Dendritic cell treated with granulocyte-macrophage colony-stimulating factor and Interleukin-4, amounts not matched to agents 40 ng/mL and 50 ng/mL, for 4 days (primary cell): ENCODE results near the gene ATP8B4.

Experiments used
- H3K27ac Mint-ChIP-seq: one replicate; pipeline ENCODE4 v1.8.0; 2022; ENCODE audit warnings: mild to moderate bottlenecking, mixed read lengths
- H3K27me3 Mint-ChIP-seq: one replicate; pipeline ENCODE4 v1.8.0; 2022; ENCODE audit warnings: mild to moderate bottlenecking, mixed read lengths
- H3K36me3 Mint-ChIP-seq: one replicate; pipeline ENCODE4 v1.8.0; 2022; ENCODE audit warnings: low read depth, mixed read lengths
- H3K4me1 Mint-ChIP-seq: one replicate; pipeline ENCODE4 v1.8.0; 2022; ENCODE audit warnings: low read depth, mixed read lengths
- H3K4me3 Mint-ChIP-seq: one replicate; pipeline ENCODE4 v1.8.0; 2022; ENCODE audit warnings: mild to moderate bottlenecking, moderate library complexity, mixed read lengths
- H3K9me3 Mint-ChIP-seq: one replicate; pipeline ENCODE4 v1.8.0; 2022; ENCODE audit warnings: mixed read lengths
- intact Hi-C: fragments of 100-400 bp; cut with micrococcal nuclease; formaldehyde crosslinking; loops from one replicate; pipeline ENCODE4 v1.15.0; 2022

Gene ATP8B4

GRCh38 chr15:49827311-49827710 lies 291.7 kb downstream of the ATP8B4 start:
- Mint-ChIP-seq H3K9me3 (peaks cover 13% of the 10 kb centered on the region), H3K36me3 (peaks cover 9% of the 10 kb centered on the region), H3K4me1 (peaks cover 4% of the 10 kb centered on the region), H3K27me3 (no peaks in the 10 kb centered on the region), H3K27ac (no peak overlapping the region), H3K4me3 (no peak overlapping the region)
- intact Hi-C loops, result no loop called here

DNA sequence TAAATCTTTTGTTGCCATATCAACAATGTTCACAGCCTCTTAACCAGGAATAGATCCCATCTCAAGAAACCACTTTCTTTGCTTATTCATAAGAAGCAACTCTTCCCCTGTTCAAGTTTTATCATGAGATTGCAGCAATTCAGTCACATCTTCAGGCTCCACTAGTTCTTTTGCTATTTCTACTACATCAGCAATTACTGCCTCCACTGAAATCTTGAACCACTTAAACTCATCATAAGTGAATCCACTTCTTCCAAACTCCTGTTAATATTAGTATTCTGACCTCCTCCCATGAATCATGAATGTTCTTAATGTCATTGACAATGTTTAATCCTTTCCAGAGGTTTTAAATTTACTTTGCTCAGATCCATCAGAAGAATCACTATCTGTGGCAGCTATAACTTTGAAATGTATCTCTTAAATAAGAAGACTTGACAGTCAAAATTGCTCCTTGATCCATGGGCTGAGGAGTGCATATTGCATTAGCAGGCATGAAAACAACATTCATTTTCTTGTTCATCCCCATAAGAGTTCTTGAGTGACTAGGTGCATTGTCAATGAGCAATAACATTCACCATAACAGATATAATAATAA lies 292.3 kb downstream of the ATP8B4 start:
- Mint-ChIP-seq H3K4me1 (no peaks in the 10 kb centered on the region), H3K4me3 (no peak overlapping the region), H3K9me3 (peaks cover 13% of the 10 kb centered on the region), H3K36me3 (peaks cover 9% of the 10 kb centered on the region), H3K27ac (no peak overlapping the region), H3K27me3 (no peaks in the 10 kb centered on the region)
- intact Hi-C loops, result no loop called here

DNA sequence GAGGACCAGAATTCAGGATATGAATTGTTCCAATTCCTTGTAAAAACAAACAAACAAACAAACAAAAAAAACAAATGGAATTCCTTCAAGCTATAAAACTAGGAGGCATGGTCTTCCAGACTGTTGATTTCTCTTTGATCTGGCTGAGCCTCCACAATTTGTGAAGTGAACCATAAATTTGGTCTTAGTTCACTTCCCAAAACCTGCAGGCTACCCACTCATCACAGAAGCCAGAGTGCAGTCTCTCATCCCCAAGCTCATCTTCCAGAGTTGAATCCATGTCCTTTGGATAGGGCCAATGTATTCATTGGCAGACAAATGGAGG lies 294.3 kb downstream of the ATP8B4 start:
- Mint-ChIP-seq H3K4me1 (no peaks in the 10 kb centered on the region), H3K9me3 (peaks cover 11% of the 10 kb centered on the region), H3K4me3 (no peak overlapping the region), H3K27me3 (no peaks in the 10 kb centered on the region), H3K36me3 (peaks cover 9% of the 10 kb centered on the region), H3K27ac (no peak overlapping the region)
- intact Hi-C loops, result no loop called here

DNA sequence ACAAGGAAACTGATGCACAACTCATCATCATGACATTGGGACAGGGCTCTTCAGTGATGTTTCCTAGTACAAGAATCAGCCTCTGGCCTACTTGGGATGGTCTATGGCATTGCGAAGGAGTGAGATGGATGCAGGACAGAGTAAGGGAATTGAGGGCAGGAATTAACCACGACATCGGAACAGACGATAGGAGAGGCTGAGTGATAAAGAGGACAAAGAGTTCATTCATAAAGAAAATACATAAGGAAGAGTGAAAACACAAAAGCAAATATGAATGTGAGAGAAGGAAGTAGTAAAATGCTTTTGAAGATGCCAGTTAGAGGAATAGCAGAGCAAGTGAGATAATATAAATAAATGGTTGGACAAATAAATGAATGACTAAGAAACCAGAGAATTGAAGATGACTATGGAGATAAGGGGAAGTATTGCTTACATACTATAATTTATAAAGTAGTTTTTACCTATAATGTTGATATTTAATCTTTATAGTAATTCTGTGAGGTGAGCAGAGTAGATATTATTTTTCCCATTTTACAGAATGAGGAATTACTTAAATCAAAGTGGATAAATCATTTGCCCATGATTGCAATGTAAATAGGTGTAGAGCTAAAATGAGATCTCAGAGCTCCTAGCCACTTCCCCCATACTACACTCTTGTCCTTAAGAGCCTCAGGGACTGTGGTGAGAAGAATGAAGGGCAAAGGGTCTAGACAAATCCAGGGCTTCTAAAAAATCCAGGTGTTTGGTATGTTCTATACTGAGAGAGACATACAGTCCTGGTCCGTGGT lies 294.9 kb downstream of the ATP8B4 start:
- Mint-ChIP-seq H3K4me1 (no peaks in the 10 kb centered on the region), H3K4me3 (no peak overlapping the region), H3K27ac (no peak overlapping the region), H3K9me3 (peaks cover 9% of the 10 kb centered on the region), H3K27me3 (no peaks in the 10 kb centered on the region), H3K36me3 (peaks cover 7% of the 10 kb centered on the region)
- intact Hi-C loops, result no loop called here

DNA sequence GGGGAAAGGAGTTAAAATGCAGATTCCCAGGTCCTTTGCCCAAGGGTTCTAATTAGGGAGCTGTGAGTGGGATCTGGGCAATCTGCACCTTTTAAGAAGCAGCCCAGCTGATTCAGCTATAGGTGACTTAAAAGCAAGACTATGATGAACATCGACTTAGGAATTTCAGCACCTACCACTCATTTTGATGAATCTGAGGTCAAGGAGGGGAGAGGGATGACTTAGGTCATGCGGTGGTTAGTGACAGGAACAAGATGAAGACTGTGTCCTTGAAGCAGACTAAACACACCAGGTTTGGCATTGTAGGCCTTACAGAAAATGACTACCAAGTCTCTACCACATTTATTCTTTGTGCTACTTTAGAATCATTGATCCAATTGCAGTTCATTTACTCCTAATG lies 301.9 kb downstream of the ATP8B4 start:
- no peak overlapping the region for H3K4me3 Mint-ChIP-seq
- no peak overlapping the region for H3K27ac Mint-ChIP-seq
- H3K36me3 Mint-ChIP-seq, result no peaks in the 10 kb centered on the region
- H3K9me3 Mint-ChIP-seq, result peaks cover 12% of the 10 kb centered on the region
- H3K4me1 Mint-ChIP-seq, result peaks cover 10% of the 10 kb centered on the region
- H3K27me3 Mint-ChIP-seq, result no peaks in the 10 kb centered on the region
- intact Hi-C loops, result no loop called here

- intact Hi-C loops, result no loop called here
- Mint-ChIP-seq H3K4me3 (no peak overlapping the region), H3K4me1 (peaks cover 10% of the 10 kb centered on the region)
These were observed 303.1 kb downstream of the ATP8B4 start for GRCh38 chr15:49815950-49816349.

DNA sequence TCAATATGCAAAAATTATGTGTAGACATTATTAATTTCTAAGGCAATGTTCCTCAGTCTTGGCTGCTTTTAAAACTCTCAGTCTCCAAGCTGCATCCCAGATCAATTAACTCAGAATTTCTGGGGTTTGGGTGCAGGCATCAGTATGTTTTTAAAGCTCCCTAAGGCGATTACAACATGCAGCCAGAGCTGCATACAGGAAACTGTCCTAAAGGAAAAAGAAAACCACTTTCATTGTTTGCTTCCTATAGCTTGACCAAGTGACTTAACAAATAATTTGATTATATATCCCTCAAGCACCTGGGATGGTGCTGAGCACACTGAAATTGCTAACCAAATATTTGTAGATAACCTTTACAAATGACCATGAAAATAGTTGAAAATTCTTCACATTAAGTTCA lies 303.5 kb downstream of the ATP8B4 start:
- Mint-ChIP-seq H3K27ac (no peak overlapping the region), H3K9me3 (peaks cover 12% of the 10 kb centered on the region), H3K36me3 (no peaks in the 10 kb centered on the region), H3K27me3 (no peaks in the 10 kb centered on the region), H3K4me1 (peaks cover 10% of the 10 kb centered on the region), H3K4me3 (no peak overlapping the region)
- intact Hi-C loops, result no loop called here

More at GRCh38 chr15:49815950-49816349, 303.1 kb downstream of the ATP8B4 start:
- Mint-ChIP-seq H3K36me3 (no peaks in the 10 kb centered on the region), H3K27me3 (no peaks in the 10 kb centered on the region), H3K9me3 (peaks cover 12% of the 10 kb centered on the region), H3K27ac (no peak overlapping the region)

DNA sequence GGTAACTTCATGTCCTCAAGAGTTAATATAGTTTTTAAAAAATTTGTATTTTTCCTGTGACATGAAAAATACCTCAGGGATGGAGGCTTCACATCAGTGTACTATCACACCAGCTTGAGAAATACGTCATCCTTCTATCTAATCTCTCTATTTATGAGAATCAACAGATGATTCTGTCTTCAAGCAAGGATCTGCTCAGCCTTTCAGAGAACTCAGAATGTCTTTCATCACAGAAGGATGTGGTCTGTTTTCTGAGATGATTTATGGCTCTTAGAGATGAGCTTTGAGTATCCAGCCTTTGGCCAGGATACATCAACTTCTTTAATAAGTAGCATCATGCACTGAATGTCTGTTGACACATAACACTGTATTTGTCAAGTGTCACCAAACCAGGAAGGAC lies 304.3 kb downstream of the ATP8B4 start:
- Mint-ChIP-seq H3K9me3 (peaks cover 12% of the 10 kb centered on the region), H3K4me1 (peaks cover 10% of the 10 kb centered on the region), H3K36me3 (no peaks in the 10 kb centered on the region), H3K27me3 (no peaks in the 10 kb centered on the region), H3K27ac (no peak overlapping the region), H3K4me3 (no peak overlapping the region)
- intact Hi-C loops, result no loop called here

DNA sequence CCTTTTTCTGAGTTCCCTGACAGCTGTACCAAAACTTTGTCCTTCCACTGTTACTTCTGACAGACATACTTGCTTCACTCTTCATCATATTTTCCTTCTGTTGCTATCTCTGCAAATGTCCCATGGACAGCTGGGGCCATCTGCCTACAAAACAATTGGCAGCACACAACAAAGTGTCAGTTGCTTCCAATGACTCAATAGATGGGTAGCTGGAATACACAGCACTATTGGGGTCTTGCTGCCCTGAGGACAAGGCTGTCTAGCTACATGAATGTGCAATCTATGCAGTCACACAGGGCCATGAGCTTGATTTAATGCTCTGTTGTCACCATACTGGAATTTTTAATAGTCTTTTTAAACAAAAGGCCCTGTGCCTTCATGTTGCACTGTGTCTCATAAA lies 305.4 kb downstream of the ATP8B4 start:
- H3K4me1 Mint-ChIP-seq, result peaks cover 10% of the 10 kb centered on the region
- H3K36me3 Mint-ChIP-seq, result no peaks in the 10 kb centered on the region
- intact Hi-C loops, result no loop called here
- H3K27ac Mint-ChIP-seq, result no peak overlapping the region
- H3K27me3 Mint-ChIP-seq, result no peaks in the 10 kb centered on the region
- H3K4me3 Mint-ChIP-seq, result no peak overlapping the region
- peaks cover 2% of the 10 kb centered on the region for H3K9me3 Mint-ChIP-seq

- no peak overlapping the region for H3K4me3 Mint-ChIP-seq
- intact Hi-C loops, result no loop called here
- no peak overlapping the region for H3K27ac Mint-ChIP-seq
- H3K9me3 Mint-ChIP-seq, result no peaks in the 10 kb centered on the region
- H3K4me1 Mint-ChIP-seq, result peaks cover 2% of the 10 kb centered on the region
- no peaks in the 10 kb centered on the region for H3K36me3 Mint-ChIP-seq
- no peaks in the 10 kb centered on the region for H3K27me3 Mint-ChIP-seq
These were observed 308.3 kb downstream of the ATP8B4 start for GRCh38 chr15:49810720-49811119.

- Mint-ChIP-seq H3K4me1 (no peaks in the 10 kb centered on the region), H3K27me3 (no peaks in the 10 kb centered on the region), H3K9me3 (peaks cover 2% of the 10 kb centered on the region), H3K4me3 (no peak overlapping the region), H3K36me3 (no peaks in the 10 kb centered on the region), H3K27ac (no peak overlapping the region)
- intact Hi-C loops, result no loop called here
These were observed 309.0 kb downstream of the ATP8B4 start for GRCh38 chr15:49809894-49810609.

DNA sequence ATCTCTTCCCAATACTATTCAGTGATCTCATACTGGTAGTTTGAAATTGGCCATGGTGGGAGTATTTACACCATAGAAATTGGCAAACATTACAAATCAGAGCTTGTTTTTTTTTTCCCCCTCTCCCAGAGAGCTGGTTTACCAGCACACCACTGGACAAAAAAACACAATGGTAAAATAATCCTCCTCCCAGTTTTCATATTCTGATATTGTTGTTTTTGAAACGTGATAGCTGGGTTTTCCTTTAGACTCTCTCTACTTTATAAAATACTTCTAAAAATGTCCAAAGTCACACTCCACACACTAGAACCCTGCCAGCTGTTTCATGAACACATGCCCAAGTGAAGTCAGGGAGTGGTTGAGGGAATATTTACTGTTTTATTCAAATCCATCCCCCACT lies 310.7 kb downstream of the ATP8B4 start:
- H3K36me3 Mint-ChIP-seq, result no peaks in the 10 kb centered on the region
- H3K27me3 Mint-ChIP-seq, result no peaks in the 10 kb centered on the region
- H3K4me1 Mint-ChIP-seq, result no peaks in the 10 kb centered on the region
- H3K9me3 Mint-ChIP-seq, result peaks cover 20% of the 10 kb centered on the region
- intact Hi-C loops, result no loop called here
- no peak overlapping the region for H3K4me3 Mint-ChIP-seq
- no peak overlapping the region for H3K27ac Mint-ChIP-seq
